ENCODE results near the gene CD276.
"Not testable (repeated sequence)": the region's sequence is repeated elsewhere in the genome, so short reads cannot be mapped to it uniquely, and the experiment has no call there.

The CD276 gene

GRCh38 chr15:73683777-73684580, at the start of gene CD276:
Gene CD276, plus strand, starts transcription at chr15:73684383. Its CDS starts 15,257 bp downstream, at chr15:73699640.
- Histone ChIP-seq H3K27ac (peak within 1 kb of the TSS; percentile 63 to 95 (median 90)), H3K4me3 (peak within 1 kb of the TSS; percentile 55 to 81 (median 77))

- no peak overlapping the region for H3K4me3 ChIP-seq
Observed at GRCh38 chr15:73637527-73637926, 46.7 kb upstream of the CD276 start.

GRCh38 chr15:73639464-73639863, 44.7 kb upstream of the CD276 start:
- not testable (repeated sequence) for H3K4me3 ChIP-seq, H3K27ac ChIP-seq

More at GRCh38 chr15:73637527-73637926, 46.7 kb upstream of the CD276 start:
- H3K27ac ChIP-seq: peak overlapping the region in 1 of 21 experiments; percentile 2

DNA sequence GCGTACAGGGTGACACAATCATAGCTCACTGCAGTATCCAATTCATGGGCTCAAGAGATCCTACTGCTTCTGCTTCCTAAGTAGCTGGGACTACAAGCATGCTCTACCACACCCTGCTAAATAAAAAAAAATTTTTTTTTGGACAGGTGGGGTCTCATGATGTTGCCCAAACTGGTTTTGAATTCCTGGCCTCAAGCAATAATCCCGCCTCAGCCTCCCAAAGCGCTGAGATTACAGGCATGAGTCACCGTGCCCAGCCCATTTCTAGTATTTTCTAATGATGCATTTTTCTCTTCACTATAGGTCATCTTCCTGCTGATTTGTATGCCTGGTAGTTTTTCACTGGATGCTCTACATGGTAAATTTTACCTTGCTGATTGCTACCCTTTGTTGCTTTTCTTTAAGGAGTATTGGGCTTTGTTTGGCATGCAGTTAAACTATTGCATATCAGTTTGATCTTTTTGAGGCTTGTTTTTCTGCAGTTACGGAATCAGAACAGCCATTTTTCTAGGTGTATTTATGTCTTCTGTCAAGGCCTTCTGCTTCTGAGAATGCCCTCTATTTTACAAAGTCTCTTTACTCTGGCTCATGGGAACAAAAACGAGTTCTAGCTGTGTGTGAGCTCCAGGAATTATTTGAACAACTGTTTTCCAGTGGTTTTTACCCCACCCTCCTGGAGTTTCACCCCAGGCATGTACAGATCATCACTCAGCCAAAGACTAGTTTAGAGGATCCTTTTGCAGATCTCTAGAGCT, 36.7 kb upstream of the CD276 start:
- H3K27ac ChIP-seq: peak overlapping the region in 3 of 21 experiments; percentile 2 to 31 (median 10)
- H3K4me3 ChIP-seq: no peak overlapping the region

- no peak overlapping the region for H3K4me3 ChIP-seq
Observed at GRCh38 chr15:73648014-73648295, 36.2 kb upstream of the CD276 start.

DNA sequence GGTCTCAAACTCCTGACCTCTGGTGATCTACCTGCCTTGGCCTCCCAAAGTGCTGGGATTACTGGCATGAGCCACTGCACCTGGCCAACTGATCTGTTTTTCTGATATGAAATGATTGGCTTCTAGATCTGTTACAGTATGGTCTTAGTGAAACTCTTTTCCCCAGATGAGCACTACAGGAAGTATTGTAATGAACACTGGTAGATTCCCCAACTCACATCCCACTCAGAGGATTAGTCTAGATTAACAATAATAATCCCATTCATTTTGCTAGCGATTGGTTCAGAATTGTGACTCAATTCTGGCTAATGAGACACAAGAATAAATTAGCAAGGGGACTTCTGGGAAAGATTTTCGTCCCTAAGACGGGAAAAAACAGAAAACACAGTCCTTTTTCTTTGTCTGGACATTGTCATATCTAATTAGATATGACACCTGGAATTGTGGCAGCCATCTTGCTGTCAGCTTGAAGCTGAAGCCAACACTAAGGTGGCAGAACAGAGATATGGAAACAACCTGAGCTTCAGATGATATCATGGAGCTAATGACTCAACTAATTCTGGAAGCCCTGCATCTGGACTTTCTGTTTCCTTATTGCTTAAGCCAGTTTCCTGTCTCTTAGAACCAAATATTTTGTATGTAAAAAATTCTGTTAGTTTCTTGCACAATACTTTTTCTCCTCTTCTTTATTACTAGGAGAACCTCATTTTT, 33.6 kb upstream of the CD276 start:
- Histone ChIP-seq H3K27ac (peak overlapping the region in 1 of 21 experiments; percentile 17), H3K4me3 (no peak overlapping the region)

More at GRCh38 chr15:73648014-73648295, 36.2 kb upstream of the CD276 start:
- peak overlapping the region in 3 of 21 experiments; percentile 2 to 10 (median 7) for H3K27ac ChIP-seq

- H3K27ac ChIP-seq: no peak overlapping the region
- H3K4me3 ChIP-seq: no peak overlapping the region
Observed at GRCh38 chr15:73654659-73655058, 29.5 kb upstream of the CD276 start.

- Histone ChIP-seq H3K4me3 (no peak overlapping the region), H3K27ac (no peak overlapping the region)
Observed at GRCh38 chr15:73655724-73656123, 28.5 kb upstream of the CD276 start.

DNA sequence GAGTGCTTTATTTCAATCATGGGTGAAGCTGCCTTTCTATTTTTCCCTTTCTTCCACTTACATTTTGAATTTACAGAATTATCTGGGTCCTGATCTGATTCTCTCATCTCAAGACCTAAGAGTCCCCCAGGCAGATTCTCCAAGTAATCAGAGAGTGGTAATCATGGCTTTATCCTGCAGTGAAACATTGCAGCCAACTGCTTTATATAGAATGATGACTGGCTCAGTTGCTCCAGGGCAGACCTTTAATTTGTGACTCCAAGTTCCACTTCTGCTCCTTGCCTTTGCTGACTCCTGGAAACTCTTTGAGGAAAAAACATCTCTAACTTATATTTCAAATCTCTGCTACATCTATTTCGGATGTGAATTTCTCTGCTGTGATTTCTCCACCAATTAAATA, 25.5 kb upstream of the CD276 start:
- Histone ChIP-seq H3K4me3 (no peak overlapping the region), H3K27ac (no peak overlapping the region)

DNA sequence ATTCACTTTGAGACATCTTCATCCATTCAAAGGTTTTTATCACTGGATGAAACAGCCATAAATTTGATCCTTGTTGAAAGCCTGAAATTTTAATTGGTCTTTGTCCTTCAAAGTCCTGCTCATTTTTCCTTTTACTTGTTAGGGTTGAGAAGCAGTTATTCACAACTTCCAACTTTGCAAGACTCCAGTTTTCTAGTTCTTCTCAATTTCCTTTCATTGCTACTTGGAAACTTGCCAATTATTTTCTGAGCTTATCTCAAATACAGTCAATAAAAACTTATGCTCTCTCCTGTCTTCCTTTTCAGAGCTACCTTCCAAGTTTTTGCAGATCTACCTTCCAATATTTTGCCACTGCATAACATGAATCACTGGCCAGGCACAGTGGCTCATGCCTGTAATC, 23.7 kb upstream of the CD276 start:
- H3K27ac ChIP-seq: no peak overlapping the region
- no peak overlapping the region for H3K4me3 ChIP-seq

DNA sequence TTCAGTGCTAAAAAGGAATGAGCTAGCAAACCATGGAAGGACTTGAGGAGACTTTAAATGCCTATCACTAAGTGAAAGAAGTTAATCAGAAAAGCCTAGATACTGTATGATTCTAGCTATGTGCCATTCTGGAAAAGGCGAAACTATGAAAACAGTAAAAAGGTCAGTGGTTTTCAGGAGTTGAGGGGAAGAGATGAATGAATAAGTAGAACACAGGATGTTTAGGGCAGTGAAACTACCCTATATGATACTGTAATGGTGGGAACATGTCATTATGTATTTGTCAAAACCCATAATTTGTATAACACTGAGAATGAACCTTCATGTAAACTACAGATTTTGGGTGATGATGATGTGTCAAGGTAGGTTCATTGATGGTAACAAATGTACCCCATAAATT, 9.6 kb upstream of the CD276 start:
- Histone ChIP-seq H3K4me3 (no peak overlapping the region), H3K27ac (no peak overlapping the region)

- Histone ChIP-seq H3K27ac (no peak overlapping the region), H3K4me3 (no peak overlapping the region)
Observed at GRCh38 chr15:73677146-73677607, 7.0 kb upstream of the CD276 start.

- H3K27ac ChIP-seq: no peak overlapping the region
- H3K4me3 ChIP-seq: no peak overlapping the region
Observed at GRCh38 chr15:73677733-73678132, 6.5 kb upstream of the CD276 start.

DNA sequence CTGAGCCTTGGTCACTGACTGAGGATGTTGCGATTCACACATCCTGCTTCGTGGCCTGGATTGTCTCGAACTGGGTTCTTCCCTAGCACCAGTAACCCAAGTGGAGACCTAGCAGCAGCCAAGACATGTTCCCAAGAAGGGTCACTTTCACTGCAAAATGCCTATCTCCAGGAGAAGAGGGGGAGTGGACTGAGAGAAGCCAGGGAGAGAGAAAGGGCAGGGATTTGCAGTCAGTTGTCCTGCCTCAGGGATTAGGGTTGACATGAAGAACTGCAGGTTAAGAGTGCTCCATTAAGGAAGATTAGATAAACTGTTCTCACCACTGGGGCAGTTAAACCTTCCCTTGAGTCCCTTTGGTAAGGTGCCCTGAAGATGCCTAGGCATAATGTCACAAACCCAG, 5.7 kb upstream of the CD276 start:
- no peak overlapping the region for H3K27ac ChIP-seq
- no peak overlapping the region for H3K4me3 ChIP-seq

- H3K27ac ChIP-seq: no peak overlapping the region
Observed at GRCh38 chr15:73679180-73679579, 5.0 kb upstream of the CD276 start.

DNA sequence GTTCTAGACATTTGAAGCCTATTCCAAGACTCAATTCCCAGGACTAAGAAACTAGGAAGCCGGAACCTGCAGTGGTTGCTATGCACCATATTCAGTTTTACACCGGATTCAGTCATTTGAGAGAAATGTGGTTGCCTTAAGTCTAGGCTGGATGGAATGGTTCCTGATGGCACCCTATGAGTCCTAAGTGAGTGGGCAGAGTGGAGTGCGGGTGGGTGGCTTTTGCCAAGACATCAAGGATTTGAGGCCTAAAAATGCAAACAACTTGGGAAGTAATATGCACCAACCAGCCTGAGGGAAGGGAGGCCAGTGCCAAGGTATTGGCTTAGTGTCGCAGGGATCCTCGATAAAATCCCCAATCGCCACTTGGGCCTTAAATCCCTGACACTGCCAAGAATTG, 4.2 kb upstream of the CD276 start:
- Histone ChIP-seq H3K4me3 (no peak overlapping the region), H3K27ac (no peak overlapping the region)

More at GRCh38 chr15:73679180-73679579, 5.0 kb upstream of the CD276 start:
- H3K4me3 ChIP-seq: no peak overlapping the region

DNA sequence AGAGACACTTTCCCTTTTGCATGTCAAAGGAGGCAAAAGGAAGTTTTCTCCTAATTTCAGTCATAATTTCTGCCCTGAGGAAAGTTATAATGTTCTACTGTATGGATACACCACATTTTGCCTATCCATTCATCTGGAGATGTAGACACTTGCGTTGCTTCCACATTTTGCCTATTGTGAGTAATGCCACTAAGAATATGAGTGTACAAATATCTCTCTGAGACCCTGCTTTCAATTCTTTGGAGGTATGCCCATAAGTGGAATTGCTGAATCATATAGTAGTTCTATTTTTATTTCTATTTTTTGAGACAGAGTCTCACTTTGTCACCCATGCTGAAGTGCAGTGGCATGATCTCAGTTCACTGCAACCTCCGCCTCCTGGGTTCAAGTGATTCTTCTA, 3.6 kb upstream of the CD276 start:
- H3K27ac ChIP-seq: no peak overlapping the region

GRCh38 chr15:73681063-73681462, 3.1 kb upstream of the CD276 start:
- Histone ChIP-seq H3K4me3 (no peak overlapping the region), H3K27ac (no peak overlapping the region)

More for the DNA sequence above, 3.6 kb upstream of the CD276 start:
- H3K4me3 ChIP-seq: no peak overlapping the region

- H3K27ac ChIP-seq: peak overlapping the region in 1 of 21 experiments; percentile 32
- H3K4me3 ChIP-seq: no peak overlapping the region
Observed at GRCh38 chr15:73681856-73682599, 2.2 kb upstream of the CD276 start.
